CD1c-positive myeloid dendritic cell (primary cell): ENCODE measurements around the gene OBP2B.
"Not testable (repeated sequence)": the region's sequence is repeated elsewhere in the genome, so short reads cannot be mapped to it uniquely, and the experiment has no call there.

Experiments used
- DNase-seq: peaks from one replicate; pipeline ENCODE4 v3.0.0-alpha.2; 2016; ENCODE audit errors: extremely low spot score

The OBP2B gene

GRCh38 chr9:133201424-133202144 is 7.5 kb downstream of the OBP2B start:
- no peak for DNase-seq

- no peak for DNase-seq
Observed at GRCh38 chr9:133200631-133201030, 8.4 kb downstream of the OBP2B start.

- DNase-seq = peak; percentile 49
Observed at GRCh38 chr9:133199648-133200321, 9.3 kb downstream of the OBP2B start.

- DNase-seq = no peak
Observed at GRCh38 chr9:133195029-133195428, 14.0 kb downstream of the OBP2B start.

- no peak for DNase-seq
Observed at GRCh38 chr9:133194597-133194996, 14.5 kb downstream of the OBP2B start.

- DNase-seq = no peak
Observed at GRCh38 chr9:133191989-133192388, 17.1 kb downstream of the OBP2B start.

- no peak for DNase-seq
Observed at GRCh38 chr9:133189826-133190225, 19.2 kb downstream of the OBP2B start.

- no peak for DNase-seq
Observed at GRCh38 chr9:133188843-133189180, 20.2 kb downstream of the OBP2B start.

GRCh38 chr9:133188006-133188842 is 20.8 kb downstream of the OBP2B start:
- DNase-seq = no peak

- DNase-seq = no peak
Observed at GRCh38 chr9:133187561-133188005, 21.5 kb downstream of the OBP2B start.

- DNase-seq = no peak
Observed at GRCh38 chr9:133186736-133187135, 22.3 kb downstream of the OBP2B start.

GRCh38 chr9:133184971-133185370 is 24.1 kb downstream of the OBP2B start:
- DNase-seq = peak; percentile 76

GRCh38 chr9:133182151-133182550 is 26.9 kb downstream of the OBP2B start:
- no peak for DNase-seq

GRCh38 chr9:133181561-133181960 is 27.5 kb downstream of the OBP2B start:
- DNase-seq = no peak

- DNase-seq = no peak
Observed at GRCh38 chr9:133180953-133181352, 28.1 kb downstream of the OBP2B start.

GRCh38 chr9:133173056-133173455 is 36.0 kb downstream of the OBP2B start:
- no peak for DNase-seq

- no peak for DNase-seq
Observed at GRCh38 chr9:133171161-133171961, 37.7 kb downstream of the OBP2B start.

- no peak for DNase-seq
Observed at GRCh38 chr9:133170716-133171115, 38.3 kb downstream of the OBP2B start.

- not testable (repeated sequence) for DNase-seq
Observed at GRCh38 chr9:133169687-133170086, 39.4 kb downstream of the OBP2B start.

- no peak for DNase-seq
Observed at GRCh38 chr9:133169102-133169501, 39.9 kb downstream of the OBP2B start.

GRCh38 chr9:133168432-133168831 is 40.6 kb downstream of the OBP2B start:
- DNase-seq = no peak

GRCh38 chr9:133167769-133168168 is 41.3 kb downstream of the OBP2B start:
- no peak for DNase-seq
